HL-60 (cell line): ENCODE data around the gene ATG5.

Source experiments
- POLR2AphosphoS5 ChIP-seq: IDR thresholded peaks from 2 replicates; pipeline ENCODE4 v1.6.1; 2012; ENCODE audit warnings: low read depth
- SPI1 ChIP-seq: IDR thresholded peaks from 2 replicates; pipeline ENCODE4 v1.6.1; 2012; ENCODE audit warnings: low read depth, mild to moderate bottlenecking, borderline replicate concordance
- TF ChIP-seq, protein P1 (sequence below): IDR thresholded peaks from 2 replicates; pipeline ENCODE4 v1.6.1; 2012; ENCODE audit warnings: low read depth; ENCODE audit not compliant: insufficient replicate concordance
- TF ChIP-seq, protein P2 (sequence below): IDR thresholded peaks from one replicate; pipeline ENCODE4 v1.5.1; 2011; ENCODE audit warnings: low read length, control low read depth, inconsistent platforms; ENCODE audit not compliant: insufficient read depth

DNA sequence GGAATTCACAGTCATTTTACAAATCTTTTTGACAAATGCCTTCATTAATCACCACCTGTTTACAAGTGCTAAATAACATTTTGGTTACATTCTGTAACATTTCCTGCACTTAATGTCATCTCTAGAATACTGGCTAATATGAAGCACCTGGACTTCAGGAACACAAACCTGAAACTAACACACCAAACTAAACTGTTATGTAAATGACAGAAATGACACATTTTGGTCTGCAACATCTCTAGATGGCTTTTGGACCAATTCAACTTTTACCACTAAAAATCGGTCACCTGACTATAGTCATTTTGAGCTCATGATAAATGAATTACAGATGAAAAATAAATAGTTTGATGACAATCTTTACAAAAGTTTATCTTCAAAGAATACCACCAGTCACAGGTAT is 80.6 kb downstream of the ATG5 start:
- TF ChIP-seq, protein P1, sequence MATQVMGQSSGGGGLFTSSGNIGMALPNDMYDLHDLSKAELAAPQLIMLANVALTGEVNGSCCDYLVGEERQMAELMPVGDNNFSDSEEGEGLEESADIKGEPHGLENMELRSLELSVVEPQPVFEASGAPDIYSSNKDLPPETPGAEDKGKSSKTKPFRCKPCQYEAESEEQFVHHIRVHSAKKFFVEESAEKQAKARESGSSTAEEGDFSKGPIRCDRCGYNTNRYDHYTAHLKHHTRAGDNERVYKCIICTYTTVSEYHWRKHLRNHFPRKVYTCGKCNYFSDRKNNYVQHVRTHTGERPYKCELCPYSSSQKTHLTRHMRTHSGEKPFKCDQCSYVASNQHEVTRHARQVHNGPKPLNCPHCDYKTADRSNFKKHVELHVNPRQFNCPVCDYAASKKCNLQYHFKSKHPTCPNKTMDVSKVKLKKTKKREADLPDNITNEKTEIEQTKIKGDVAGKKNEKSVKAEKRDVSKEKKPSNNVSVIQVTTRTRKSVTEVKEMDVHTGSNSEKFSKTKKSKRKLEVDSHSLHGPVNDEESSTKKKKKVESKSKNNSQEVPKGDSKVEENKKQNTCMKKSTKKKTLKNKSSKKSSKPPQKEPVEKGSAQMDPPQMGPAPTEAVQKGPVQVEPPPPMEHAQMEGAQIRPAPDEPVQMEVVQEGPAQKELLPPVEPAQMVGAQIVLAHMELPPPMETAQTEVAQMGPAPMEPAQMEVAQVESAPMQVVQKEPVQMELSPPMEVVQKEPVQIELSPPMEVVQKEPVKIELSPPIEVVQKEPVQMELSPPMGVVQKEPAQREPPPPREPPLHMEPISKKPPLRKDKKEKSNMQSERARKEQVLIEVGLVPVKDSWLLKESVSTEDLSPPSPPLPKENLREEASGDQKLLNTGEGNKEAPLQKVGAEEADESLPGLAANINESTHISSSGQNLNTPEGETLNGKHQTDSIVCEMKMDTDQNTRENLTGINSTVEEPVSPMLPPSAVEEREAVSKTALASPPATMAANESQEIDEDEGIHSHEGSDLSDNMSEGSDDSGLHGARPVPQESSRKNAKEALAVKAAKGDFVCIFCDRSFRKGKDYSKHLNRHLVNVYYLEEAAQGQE: no peak
- TF ChIP-seq, protein P2, sequence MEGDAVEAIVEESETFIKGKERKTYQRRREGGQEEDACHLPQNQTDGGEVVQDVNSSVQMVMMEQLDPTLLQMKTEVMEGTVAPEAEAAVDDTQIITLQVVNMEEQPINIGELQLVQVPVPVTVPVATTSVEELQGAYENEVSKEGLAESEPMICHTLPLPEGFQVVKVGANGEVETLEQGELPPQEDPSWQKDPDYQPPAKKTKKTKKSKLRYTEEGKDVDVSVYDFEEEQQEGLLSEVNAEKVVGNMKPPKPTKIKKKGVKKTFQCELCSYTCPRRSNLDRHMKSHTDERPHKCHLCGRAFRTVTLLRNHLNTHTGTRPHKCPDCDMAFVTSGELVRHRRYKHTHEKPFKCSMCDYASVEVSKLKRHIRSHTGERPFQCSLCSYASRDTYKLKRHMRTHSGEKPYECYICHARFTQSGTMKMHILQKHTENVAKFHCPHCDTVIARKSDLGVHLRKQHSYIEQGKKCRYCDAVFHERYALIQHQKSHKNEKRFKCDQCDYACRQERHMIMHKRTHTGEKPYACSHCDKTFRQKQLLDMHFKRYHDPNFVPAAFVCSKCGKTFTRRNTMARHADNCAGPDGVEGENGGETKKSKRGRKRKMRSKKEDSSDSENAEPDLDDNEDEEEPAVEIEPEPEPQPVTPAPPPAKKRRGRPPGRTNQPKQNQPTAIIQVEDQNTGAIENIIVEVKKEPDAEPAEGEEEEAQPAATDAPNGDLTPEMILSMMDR: no peak
- no peak for TF ChIP-seq SPI1
- no peak for TF ChIP-seq POLR2AphosphoS5
